SK-N-SH (cell line): ENCODE measurements around the gene GDPD4. TPM values are rescaled to one million over a fixed set of nuclear protein-coding genes. Genes with fewer than 3 reads are reported as not detected.

ENCODE experiments used
- CTCF ChIA-PET: fragments of 300-600, 350-600 bp; formaldehyde crosslinking; extraction: SDS; loops from one replicate; lab custom pipeline; 2021; lab: Yijun Ruan, JAX
- POLR2A ChIA-PET: fragments of 350-600 bp; sonication (Branson Sonifier 250); formaldehyde crosslinking; extraction: SDS; loops from one replicate; lab custom pipeline; 2020; ENCODE audit warnings: antibody characterized with exemption, inconsistent platforms; lab: Yijun Ruan, JAX
- DNase-seq: peaks from one replicate; pipeline ENCODE4 v3.0.0; 2012
- H2AFZ ChIP-seq: fragments of 200-600 bp; sonication (generic); 2 replicates; pipeline ENCODE4 v1.8.1; 2016; ENCODE audit warnings: antibody characterized with exemption, mild to moderate bottlenecking, low read depth
- H3F3A ChIP-seq: fragments of 200-600 bp; sonication (generic); replicated peaks from 2 replicates; pipeline ENCODE3; 2016; ENCODE audit warnings: antibody characterized with exemption, mild to moderate bottlenecking; ENCODE audit not compliant: insufficient read depth
- H3K27ac ChIP-seq, 2 experiments: fragments of 200-500 bp in 1 of 2; fragments of 200-600 bp in 1 of 2; sonication (Bioruptor generic) in 1 of 2; sonication (generic), shearing (Covaris generic) in 1 of 2; 2 replicates each; pipeline versions ENCODE4 v1.5.1 to v1.6.1; 2014 to 2016; ENCODE audit warnings: low read depth in 2 of 2, inconsistent platforms in 1 of 2, low read length in 1 of 2, mild to moderate bottlenecking in 1 of 2, mixed read lengths in 1 of 2
- H3K27me3 ChIP-seq: fragments of 200-600 bp; sonication (generic), shearing (Covaris generic); 2 replicates; pipeline ENCODE4 v1.6.1; 2016; ENCODE audit warnings: mixed run types; ENCODE audit not compliant: insufficient read depth
- H3K36me3 ChIP-seq, 2 experiments: fragments of 200-500 bp in 1 of 2; fragments of 200-600 bp in 1 of 2; sonication (Bioruptor generic) in 1 of 2; sonication (generic) in 1 of 2; replicated peaks in 1 of 2; 2 replicates each; pipeline versions ENCODE3 to v1.5.1; 2014 to 2016; ENCODE audit warnings: low read length in 1 of 2, mild to moderate bottlenecking in 1 of 2; ENCODE audit not compliant: insufficient read depth in 2 of 2, control insufficient read depth in 1 of 2
- H3K4me1 ChIP-seq, 2 experiments: fragments of 200-500 bp in 1 of 2; fragments of 200-600 bp in 1 of 2; sonication (Bioruptor generic) in 1 of 2; sonication (generic), shearing (Covaris generic) in 1 of 2; 2 replicates each; pipeline versions ENCODE4 v1.5.1 to v1.6.1; 2014 to 2016; ENCODE audit warnings: low read depth in 1 of 2, low read length in 1 of 2, mixed run types in 1 of 2; ENCODE audit not compliant: insufficient read depth in 2 of 2, control insufficient read depth in 1 of 2
- H3K4me2 ChIP-seq: fragments of 200-600 bp; sonication (generic), shearing (Covaris generic); 2 replicates; pipeline ENCODE4 v1.6.1; 2017; ENCODE audit warnings: mixed run types
- H3K4me3 ChIP-seq, 2 experiments: fragments of 200-500 bp in 1 of 2; fragments of 200-600 bp in 1 of 2; sonication (Bioruptor generic) in 1 of 2; sonication (generic), shearing (Covaris generic) in 1 of 2; 2 replicates each; pipeline versions ENCODE4 v1.5.1 to v1.8.1; 2014 to 2016; ENCODE audit warnings: low read depth in 2 of 2, inconsistent platforms in 1 of 2, low read length in 1 of 2, mild to moderate bottlenecking in 1 of 2, mixed read lengths in 1 of 2, moderate library complexity in 1 of 2
- H3K79me2 ChIP-seq: fragments of 200-600 bp; sonication (generic); 2 replicates; pipeline ENCODE4 v1.8.1; 2017; ENCODE audit warnings: mild to moderate bottlenecking; ENCODE audit not compliant: insufficient read depth
- H3K9ac ChIP-seq: fragments of 200-600 bp; sonication (generic); 2 replicates; pipeline ENCODE4 v1.6.1; 2017; ENCODE audit warnings: mixed run types
- H3K9me2 ChIP-seq: fragments of 200-600 bp; sonication (generic); 2 replicates; pipeline ENCODE4 v1.6.1; 2017; ENCODE audit warnings: mixed run types
- H3K9me3 ChIP-seq: fragments of 200-600 bp; sonication (generic); 2 replicates; pipeline ENCODE4 v1.6.1; 2017; ENCODE audit warnings: mixed run types, mild to moderate bottlenecking, moderate library complexity
- H4K20me1 ChIP-seq: fragments of 200-600 bp; sonication (generic); 2 replicates; pipeline ENCODE4 v1.6.1; 2017; ENCODE audit warnings: mild to moderate bottlenecking, mixed run types; ENCODE audit not compliant: insufficient read depth
- CHD2 ChIP-seq: fragments of 150-350 bp; IDR thresholded peaks from 2 replicates; pipeline ENCODE4 v1.6.1; 2018; ENCODE audit warnings: low read length; ENCODE audit not compliant: partially characterized antibody
- FOSL2 ChIP-seq: IDR thresholded peaks from 2 replicates; pipeline ENCODE4 v1.4.0; 2012; ENCODE audit warnings: low read depth, mild to moderate bottlenecking, moderate library complexity, borderline replicate concordance
- MEF2A ChIP-seq: IDR thresholded peaks from 2 replicates; pipeline ENCODE4 v1.4.0; 2012; ENCODE audit warnings: low read depth, borderline replicate concordance
- POLR2AphosphoS5 ChIP-seq: IDR thresholded peaks from 2 replicates; pipeline ENCODE4 v1.6.1; 2012; ENCODE audit warnings: low read depth, low read length
- RCOR1 ChIP-seq: fragments of 150-350 bp; IDR thresholded peaks from 2 replicates; pipeline ENCODE4 v1.6.1; 2017; ENCODE audit warnings: antibody characterized with exemption, low read length
- RFX5 ChIP-seq: IDR thresholded peaks from 2 replicates; pipeline ENCODE4 v1.6.1; 2012; ENCODE audit warnings: mild to moderate bottlenecking, improper control_type of control experiment, low read length
- TCF12 ChIP-seq: IDR thresholded peaks from 2 replicates; pipeline ENCODE4 v1.4.0; 2012
- TEAD4 ChIP-seq: IDR thresholded peaks from 2 replicates; pipeline ENCODE4 v1.4.0; 2012; ENCODE audit warnings: mild to moderate bottlenecking, borderline replicate concordance; ENCODE audit not compliant: insufficient read depth
- WGBS: methylation state at CpG from one replicate; pipeline ENCODE4 v1.1.6; 2017; ENCODE audit warnings: low lambda C conversion rate; 5-methylcytosine and 5-hydroxymethylcytosine counted together
- polyA plus RNA-seq, 3 experiments: library from polyadenylated mRNA; depleted of rRNA; stranded (reverse); fragments of >200 nt; gene quantifications; 2 replicates each; pipeline ENCODE4 v1.2.3, GENCODE V29; 2012
- TF ChIP-seq, protein P1 (sequence below): IDR thresholded peaks from 2 replicates; pipeline ENCODE4 v1.4.0; 2012; ENCODE audit warnings: low read depth, borderline replicate concordance
- TF ChIP-seq, protein P2 (sequence below): fragments of 200-600 bp; sonication (generic); IDR thresholded peaks from 2 replicates; pipeline ENCODE4 v1.6.1; 2017; ENCODE audit warnings: antibody characterized with exemption, mild to moderate bottlenecking, moderate library complexity
- TF ChIP-seq, protein P3 (sequence below): IDR thresholded peaks from 2 replicates; pipeline ENCODE4; 2012
- TF ChIP-seq, protein P4 (sequence below): IDR thresholded peaks from 2 replicates; pipeline ENCODE4 v1.4.0; 2012; ENCODE audit warnings: low read depth, borderline replicate concordance
- TF ChIP-seq, protein P5 (sequence below): fragments of 150-350 bp; IDR thresholded peaks from 2 replicates; pipeline ENCODE4 v1.6.1; 2017; ENCODE audit warnings: antibody characterized with exemption, low read length, low read depth, borderline replicate concordance
- TF ChIP-seq, protein P6 (sequence below): fragments of 150-350 bp; IDR thresholded peaks from 2 replicates; pipeline ENCODE4 v1.6.1; 2016; ENCODE audit warnings: mild to moderate bottlenecking, low read depth, low read length

The GDPD4 gene
- polyA plus RNA-seq, 1 of the 3 experiments (the other 2 are of a cell fraction), result not detected

DNA sequence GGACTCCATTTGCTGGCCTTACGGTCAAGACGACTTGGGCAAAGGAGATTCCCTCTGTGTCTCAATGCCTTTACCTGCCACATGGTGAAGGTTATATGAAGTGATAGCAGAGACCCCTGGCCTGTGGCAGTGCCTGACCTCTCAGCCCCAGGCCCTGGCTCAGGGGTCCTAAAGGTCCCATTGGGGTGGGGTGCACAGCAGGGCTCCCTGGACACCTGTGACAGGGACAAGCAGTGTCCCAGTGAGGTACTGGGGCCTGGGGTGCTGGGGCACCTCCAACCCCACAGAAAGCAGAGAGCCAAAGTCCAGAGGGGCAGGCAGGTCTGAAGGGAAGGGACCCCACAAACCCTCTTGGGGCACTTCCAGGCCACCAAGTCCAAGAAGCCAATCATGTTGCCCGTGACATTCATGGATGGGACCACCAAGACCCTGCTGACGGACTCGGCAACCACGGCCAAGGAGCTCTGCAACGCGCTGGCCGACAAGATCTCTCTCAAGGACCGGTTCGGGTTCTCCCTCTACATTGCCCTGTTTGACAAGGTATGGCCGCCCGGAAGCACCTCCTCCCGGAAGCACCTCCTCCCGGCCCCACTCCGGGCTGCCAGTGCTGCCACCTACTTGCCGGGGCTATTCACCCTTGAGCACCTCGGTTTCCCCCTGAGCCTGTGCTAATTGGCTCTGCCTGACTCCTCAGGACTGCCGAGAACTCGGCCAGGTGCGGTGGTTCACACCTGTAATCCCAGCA, 111.0 kb downstream of the GDPD4 start:
- Histone ChIP-seq H3K9me2 (no peaks in the 10 kb centered on the region), H3K4me1 (no peaks in the 10 kb centered on the region), H3K27me3 (no peaks in the 10 kb centered on the region), H3K36me3 (no peaks in the 10 kb centered on the region), H3K9ac (no peak overlapping the region), H3K4me3 (no peak overlapping the region), H3K79me2 (no peaks in the 10 kb centered on the region), H3K27ac (no peak overlapping the region), H2AFZ (no peak overlapping the region), H3F3A (no peaks in the 10 kb centered on the region), H3K4me2 (no peak overlapping the region), H3K9me3 (no peaks in the 10 kb centered on the region), H4K20me1 (no peaks in the 10 kb centered on the region)
- ChIA-PET CTCF (interaction anchor here (0.6 to 11.8 kb wide), 7 partner anchors 12 to 398 kb away, joined by 3 to 270 read pairs (median 7); partner anchors contain the start of gene MYO7A), POLR2A (no interaction called here)
- TF ChIP-seq, protein P1, sequence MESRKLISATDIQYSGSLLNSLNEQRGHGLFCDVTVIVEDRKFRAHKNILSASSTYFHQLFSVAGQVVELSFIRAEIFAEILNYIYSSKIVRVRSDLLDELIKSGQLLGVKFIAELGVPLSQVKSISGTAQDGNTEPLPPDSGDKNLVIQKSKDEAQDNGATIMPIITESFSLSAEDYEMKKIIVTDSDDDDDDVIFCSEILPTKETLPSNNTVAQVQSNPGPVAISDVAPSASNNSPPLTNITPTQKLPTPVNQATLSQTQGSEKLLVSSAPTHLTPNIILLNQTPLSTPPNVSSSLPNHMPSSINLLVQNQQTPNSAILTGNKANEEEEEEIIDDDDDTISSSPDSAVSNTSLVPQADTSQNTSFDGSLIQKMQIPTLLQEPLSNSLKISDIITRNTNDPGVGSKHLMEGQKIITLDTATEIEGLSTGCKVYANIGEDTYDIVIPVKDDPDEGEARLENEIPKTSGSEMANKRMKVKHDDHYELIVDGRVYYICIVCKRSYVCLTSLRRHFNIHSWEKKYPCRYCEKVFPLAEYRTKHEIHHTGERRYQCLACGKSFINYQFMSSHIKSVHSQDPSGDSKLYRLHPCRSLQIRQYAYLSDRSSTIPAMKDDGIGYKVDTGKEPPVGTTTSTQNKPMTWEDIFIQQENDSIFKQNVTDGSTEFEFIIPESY, result no peak
- no peak for TF ChIP-seq RFX5
- no peak for TF ChIP-seq RCOR1
- TF ChIP-seq, protein P2, sequence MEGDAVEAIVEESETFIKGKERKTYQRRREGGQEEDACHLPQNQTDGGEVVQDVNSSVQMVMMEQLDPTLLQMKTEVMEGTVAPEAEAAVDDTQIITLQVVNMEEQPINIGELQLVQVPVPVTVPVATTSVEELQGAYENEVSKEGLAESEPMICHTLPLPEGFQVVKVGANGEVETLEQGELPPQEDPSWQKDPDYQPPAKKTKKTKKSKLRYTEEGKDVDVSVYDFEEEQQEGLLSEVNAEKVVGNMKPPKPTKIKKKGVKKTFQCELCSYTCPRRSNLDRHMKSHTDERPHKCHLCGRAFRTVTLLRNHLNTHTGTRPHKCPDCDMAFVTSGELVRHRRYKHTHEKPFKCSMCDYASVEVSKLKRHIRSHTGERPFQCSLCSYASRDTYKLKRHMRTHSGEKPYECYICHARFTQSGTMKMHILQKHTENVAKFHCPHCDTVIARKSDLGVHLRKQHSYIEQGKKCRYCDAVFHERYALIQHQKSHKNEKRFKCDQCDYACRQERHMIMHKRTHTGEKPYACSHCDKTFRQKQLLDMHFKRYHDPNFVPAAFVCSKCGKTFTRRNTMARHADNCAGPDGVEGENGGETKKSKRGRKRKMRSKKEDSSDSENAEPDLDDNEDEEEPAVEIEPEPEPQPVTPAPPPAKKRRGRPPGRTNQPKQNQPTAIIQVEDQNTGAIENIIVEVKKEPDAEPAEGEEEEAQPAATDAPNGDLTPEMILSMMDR, result no peak
- TF ChIP-seq FOSL2, result no peak
- TF ChIP-seq TEAD4, result no peak
- 50% methylated on average over 2 of the region's 21 CpGs for WGBS
- DNase-seq, result no peak

DNA sequence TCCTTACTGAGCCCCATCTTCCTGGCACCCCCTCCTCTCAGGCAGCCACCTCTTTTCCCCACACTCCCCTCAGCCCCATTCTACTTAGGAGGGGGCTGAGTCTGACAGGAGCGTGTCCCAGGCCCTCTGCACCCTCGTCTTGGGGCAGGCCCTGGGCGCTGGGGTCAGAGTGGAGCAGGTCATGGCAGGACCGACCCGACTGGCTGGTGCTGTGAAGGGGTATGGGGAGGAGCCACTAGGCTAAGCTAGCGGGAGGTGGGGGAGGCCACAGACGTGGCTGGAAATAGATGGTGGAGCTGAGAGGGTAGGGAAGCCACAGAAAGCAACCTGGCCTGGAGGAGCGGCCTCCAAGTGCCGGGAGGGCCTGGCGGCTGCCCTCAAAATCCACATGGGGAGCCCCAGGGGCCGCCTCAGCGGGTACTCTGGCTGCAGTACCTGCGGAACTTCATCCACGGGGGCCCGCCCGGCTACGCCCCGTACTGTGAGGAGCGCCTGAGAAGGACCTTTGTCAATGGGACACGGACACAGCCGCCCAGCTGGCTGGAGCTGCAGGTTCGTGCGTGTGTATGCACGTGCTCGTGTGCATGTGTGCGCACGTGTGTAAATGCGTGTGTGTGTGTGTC, 111.8 kb downstream of the GDPD4 start:
- Histone ChIP-seq H3K4me3 (no peak overlapping the region), H3K27ac (no peak overlapping the region), H3K27me3 (no peaks in the 10 kb centered on the region), H3K4me1 (no peaks in the 10 kb centered on the region), H2AFZ (no peak overlapping the region), H3K79me2 (no peaks in the 10 kb centered on the region), H3K9ac (no peak overlapping the region), H3K9me3 (no peaks in the 10 kb centered on the region), H3K36me3 (no peaks in the 10 kb centered on the region), H3K9me2 (no peaks in the 10 kb centered on the region), H3K4me2 (no peak overlapping the region), H3F3A (no peaks in the 10 kb centered on the region), H4K20me1 (no peaks in the 10 kb centered on the region)
- WGBS, result 93% methylated on average over 28 of the region's 28 CpGs
- CTCF ChIA-PET, result interaction anchor here (0.6 to 11.8 kb wide), 17 partner anchors 9 to 429 kb away, joined by 3 to 270 read pairs (median 5); partner anchors contain the start of gene MYO7A
- DNase-seq, result no peak
- POLR2A ChIA-PET, result no interaction called here
- TF ChIP-seq RCOR1, result no peak
- TF ChIP-seq, protein P1, result no peak
- TF ChIP-seq, protein P3, sequence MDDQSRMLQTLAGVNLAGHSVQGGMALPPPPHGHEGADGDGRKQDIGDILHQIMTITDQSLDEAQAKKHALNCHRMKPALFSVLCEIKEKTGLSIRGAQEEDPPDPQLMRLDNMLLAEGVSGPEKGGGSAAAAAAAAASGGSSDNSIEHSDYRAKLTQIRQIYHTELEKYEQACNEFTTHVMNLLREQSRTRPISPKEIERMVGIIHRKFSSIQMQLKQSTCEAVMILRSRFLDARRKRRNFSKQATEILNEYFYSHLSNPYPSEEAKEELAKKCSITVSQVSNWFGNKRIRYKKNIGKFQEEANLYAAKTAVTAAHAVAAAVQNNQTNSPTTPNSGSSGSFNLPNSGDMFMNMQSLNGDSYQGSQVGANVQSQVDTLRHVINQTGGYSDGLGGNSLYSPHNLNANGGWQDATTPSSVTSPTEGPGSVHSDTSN, result no peak
- TF ChIP-seq CHD2, result no peak
- TF ChIP-seq MEF2A, result no peak
- TF ChIP-seq, protein P4, sequence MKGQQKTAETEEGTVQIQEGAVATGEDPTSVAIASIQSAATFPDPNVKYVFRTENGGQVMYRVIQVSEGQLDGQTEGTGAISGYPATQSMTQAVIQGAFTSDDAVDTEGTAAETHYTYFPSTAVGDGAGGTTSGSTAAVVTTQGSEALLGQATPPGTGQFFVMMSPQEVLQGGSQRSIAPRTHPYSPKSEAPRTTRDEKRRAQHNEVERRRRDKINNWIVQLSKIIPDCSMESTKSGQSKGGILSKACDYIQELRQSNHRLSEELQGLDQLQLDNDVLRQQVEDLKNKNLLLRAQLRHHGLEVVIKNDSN, result no peak
- TF ChIP-seq, protein P5, sequence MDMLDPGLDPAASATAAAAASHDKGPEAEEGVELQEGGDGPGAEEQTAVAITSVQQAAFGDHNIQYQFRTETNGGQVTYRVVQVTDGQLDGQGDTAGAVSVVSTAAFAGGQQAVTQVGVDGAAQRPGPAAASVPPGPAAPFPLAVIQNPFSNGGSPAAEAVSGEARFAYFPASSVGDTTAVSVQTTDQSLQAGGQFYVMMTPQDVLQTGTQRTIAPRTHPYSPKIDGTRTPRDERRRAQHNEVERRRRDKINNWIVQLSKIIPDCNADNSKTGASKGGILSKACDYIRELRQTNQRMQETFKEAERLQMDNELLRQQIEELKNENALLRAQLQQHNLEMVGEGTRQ, result no peak
- TF ChIP-seq TCF12, result no peak
- no peak for TF ChIP-seq POLR2AphosphoS5
- TF ChIP-seq, protein P6, sequence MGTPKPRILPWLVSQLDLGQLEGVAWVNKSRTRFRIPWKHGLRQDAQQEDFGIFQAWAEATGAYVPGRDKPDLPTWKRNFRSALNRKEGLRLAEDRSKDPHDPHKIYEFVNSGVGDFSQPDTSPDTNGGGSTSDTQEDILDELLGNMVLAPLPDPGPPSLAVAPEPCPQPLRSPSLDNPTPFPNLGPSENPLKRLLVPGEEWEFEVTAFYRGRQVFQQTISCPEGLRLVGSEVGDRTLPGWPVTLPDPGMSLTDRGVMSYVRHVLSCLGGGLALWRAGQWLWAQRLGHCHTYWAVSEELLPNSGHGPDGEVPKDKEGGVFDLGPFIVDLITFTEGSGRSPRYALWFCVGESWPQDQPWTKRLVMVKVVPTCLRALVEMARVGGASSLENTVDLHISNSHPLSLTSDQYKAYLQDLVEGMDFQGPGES, result no peak
